Right lobe of liver (tissue), 6 donors: ENCODE data around the gene POLE. TPM values are rescaled to one million over a fixed set of nuclear protein-coding genes. Genes with fewer than 3 reads are reported as not detected.

Experiments used
- ATAC-seq, 4 donors: fragments of 200-7000 bp; cut with Tn5 transposase; one replicate each; pipeline ENCODE4 v1.9.1; 2020; ENCODE audit warnings: mild to moderate bottlenecking in 4 of 4, moderate library complexity in 4 of 4
- DNase-seq, 3 donors: peaks; one replicate each; pipeline ENCODE4 v3.0.0-alpha.2; 2020
- H3K27ac ChIP-seq, 3 donors: fragments of 200-600 bp; one replicate each; pipeline ENCODE4 v1.8.0; 2022
- H3K27me3 ChIP-seq, 2 donors: fragments of 200-600 bp; one replicate each; pipeline ENCODE4 v1.8.0; 2022
- H3K36me3 ChIP-seq, 4 donors: fragments of 200-600 bp; sonication (generic) in 1 of 4; one replicate each; pipeline versions ENCODE4 v1.5.1 to v1.8.0; 2017 to 2022; ENCODE audit warnings: control low read depth in 1 of 4
- H3K4me1 ChIP-seq, 4 donors: fragments of 200-600 bp; sonication (generic) in 1 of 4; one replicate each; pipeline versions ENCODE4 v1.5.1 to v1.8.0; 2017 to 2022; ENCODE audit warnings: control low read depth in 1 of 4
- H3K4me3 ChIP-seq, 3 donors: fragments of 200-600 bp; one replicate each; pipeline ENCODE4 v1.8.0; 2022
- H3K9me3 ChIP-seq, 4 donors: fragments of 200-600 bp; sonication (generic) in 1 of 4; one replicate each; pipeline versions ENCODE4 v1.5.1 to v1.8.0; 2017 to 2022; ENCODE audit warnings: control low read depth in 1 of 4
- POLR2A ChIP-seq: fragments of 450-650 bp; IDR thresholded peaks from one replicate; pipeline ENCODE4 v1.6.1; 2017; ENCODE audit warnings: antibody characterized with exemption, mild to moderate bottlenecking
- WGBS: methylation state at CpG from one replicate; pipeline ENCODE4 v1.1.6; 2018; ENCODE audit warnings: low coverage, low lambda C conversion rate; ENCODE audit not compliant: insufficient coverage; ENCODE audit errors: missing lambda C conversion rate; 5-methylcytosine and 5-hydroxymethylcytosine counted together
- intact Hi-C, 2 donors: fragments of 100-400 bp; cut with DNase I; formaldehyde crosslinking; loops; one replicate each; pipeline versions ENCODE4 v1.11.2 to v1.14.1; 2022
- total RNA-seq, 6 experiments: library from RNA; depleted of rRNA in 2 of 6; stranded (reverse); fragments of >200 nt in 2 of 6; fragmentation: NEBNext Ultra II Directional in 3 of 6; extraction: Animal tissue kit (Norgen Biotek cat#: 25700) in 3 of 6; gene quantifications; one replicate each; pipeline versions ENCODE4 v1.1.0 to v1.2.4, GENCODE V29; 2016 to 2023
- TF ChIP-seq, protein P1 (sequence below), 4 donors: fragments of 200-600 bp in 3 of 4; fragments of 450-650 bp in 1 of 4; IDR thresholded peaks; one replicate each; pipeline versions ENCODE4 v1.5.1 to v1.8.0; 2016 to 2022; ENCODE audit warnings: antibody characterized with exemption in 4 of 4, mild to moderate bottlenecking in 2 of 4
- donor health status: DM: no; HTN: yes; CAD: no.
- donor health status: DM: no; HTN: no; CAD: no.
- donor health status: DM: no; HTN: no; CAD: no.
- donor health status: DM: no; HTN: yes; CAD: no.
- donor health status: DM: no; HTN: yes; CAD: no.

Gene POLE
- total RNA-seq, 6 experiments from 2014 or later: 13.6 to 34.0 (median 22.7) TPM

- Histone ChIP-seq H3K9me3 (no peaks in the 10 kb centered on the region), H3K4me3 (no peak overlapping the region), H3K4me1 (peaks cover 0 to 4% (median 0%) of the 10 kb centered on the region in 4 donors), H3K27ac (no peak overlapping the region), H3K36me3 (peaks cover 0 to 78% (median 21%) of the 10 kb centered on the region in 4 donors), H3K27me3 (no peaks in the 10 kb centered on the region)
- DNase-seq (peak in 1 of 3 donors; percentile 53), ATAC-seq (peak; percentile 71 to 88 (median 74))
- WGBS: 89% methylated on average over 8 of the region's 12 CpGs
- intact Hi-C loops: no loop called here
- TF ChIP-seq POLR2A: no peak
- TF ChIP-seq, protein P1, sequence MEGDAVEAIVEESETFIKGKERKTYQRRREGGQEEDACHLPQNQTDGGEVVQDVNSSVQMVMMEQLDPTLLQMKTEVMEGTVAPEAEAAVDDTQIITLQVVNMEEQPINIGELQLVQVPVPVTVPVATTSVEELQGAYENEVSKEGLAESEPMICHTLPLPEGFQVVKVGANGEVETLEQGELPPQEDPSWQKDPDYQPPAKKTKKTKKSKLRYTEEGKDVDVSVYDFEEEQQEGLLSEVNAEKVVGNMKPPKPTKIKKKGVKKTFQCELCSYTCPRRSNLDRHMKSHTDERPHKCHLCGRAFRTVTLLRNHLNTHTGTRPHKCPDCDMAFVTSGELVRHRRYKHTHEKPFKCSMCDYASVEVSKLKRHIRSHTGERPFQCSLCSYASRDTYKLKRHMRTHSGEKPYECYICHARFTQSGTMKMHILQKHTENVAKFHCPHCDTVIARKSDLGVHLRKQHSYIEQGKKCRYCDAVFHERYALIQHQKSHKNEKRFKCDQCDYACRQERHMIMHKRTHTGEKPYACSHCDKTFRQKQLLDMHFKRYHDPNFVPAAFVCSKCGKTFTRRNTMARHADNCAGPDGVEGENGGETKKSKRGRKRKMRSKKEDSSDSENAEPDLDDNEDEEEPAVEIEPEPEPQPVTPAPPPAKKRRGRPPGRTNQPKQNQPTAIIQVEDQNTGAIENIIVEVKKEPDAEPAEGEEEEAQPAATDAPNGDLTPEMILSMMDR (IDR thresholded peaks at IDR 0.05): peak in 3 of 4 donors; percentile 18 to 36 (median 18)
Observed at GRCh38 chr12:132657004-132657727, 30.0 kb downstream of the POLE start.

DNA sequence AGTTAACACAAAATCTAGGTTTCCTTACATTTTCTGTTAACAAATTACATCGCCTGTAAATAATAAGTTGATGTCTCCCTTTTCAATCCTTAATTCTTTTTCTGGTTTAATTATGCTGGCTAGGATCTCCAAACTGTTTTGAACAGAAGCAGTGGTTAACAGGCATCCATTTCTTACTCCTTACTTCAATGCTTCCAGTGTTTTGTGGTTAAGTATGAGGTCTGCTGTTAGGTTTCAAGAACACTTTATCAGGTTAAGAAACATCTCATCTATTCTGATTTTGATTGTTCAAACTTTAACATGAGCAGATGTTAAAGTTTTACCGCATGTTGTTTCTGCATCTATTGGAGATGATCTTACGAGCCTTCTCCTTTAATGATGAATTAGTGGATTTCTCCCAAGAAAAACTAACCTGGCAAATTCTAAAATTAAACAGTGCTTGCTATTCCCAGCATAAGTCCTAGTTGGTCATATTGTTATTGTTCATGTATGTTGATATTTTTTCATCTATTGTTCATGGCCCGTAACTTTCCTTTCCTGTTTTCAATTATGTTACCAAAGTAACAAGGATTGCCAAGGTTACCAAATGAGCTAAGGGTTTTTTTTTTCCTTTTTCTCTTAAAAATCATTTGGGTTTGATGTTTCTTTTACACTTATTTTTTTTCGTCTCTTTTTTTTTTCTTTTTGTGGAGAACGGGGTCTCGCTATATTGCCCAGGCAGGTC, 33.4 kb downstream of the POLE start:
- Histone ChIP-seq H3K27ac (no peak overlapping the region), H3K36me3 (peaks cover 0 to 59% (median 13%) of the 10 kb centered on the region in 4 donors), H3K4me3 (no peak overlapping the region), H3K27me3 (no peaks in the 10 kb centered on the region), H3K9me3 (no peaks in the 10 kb centered on the region), H3K4me1 (peaks cover 0 to 4% (median 0%) of the 10 kb centered on the region in 4 donors)
- TF ChIP-seq, protein P1 (IDR thresholded peaks at IDR 0.05): no peak
- TF ChIP-seq POLR2A: no peak
- 81% methylated on average over 7 of the region's 7 CpGs for WGBS
- no peak for DNase-seq
- intact Hi-C loops: no loop called here
- ATAC-seq: no peak

DNA sequence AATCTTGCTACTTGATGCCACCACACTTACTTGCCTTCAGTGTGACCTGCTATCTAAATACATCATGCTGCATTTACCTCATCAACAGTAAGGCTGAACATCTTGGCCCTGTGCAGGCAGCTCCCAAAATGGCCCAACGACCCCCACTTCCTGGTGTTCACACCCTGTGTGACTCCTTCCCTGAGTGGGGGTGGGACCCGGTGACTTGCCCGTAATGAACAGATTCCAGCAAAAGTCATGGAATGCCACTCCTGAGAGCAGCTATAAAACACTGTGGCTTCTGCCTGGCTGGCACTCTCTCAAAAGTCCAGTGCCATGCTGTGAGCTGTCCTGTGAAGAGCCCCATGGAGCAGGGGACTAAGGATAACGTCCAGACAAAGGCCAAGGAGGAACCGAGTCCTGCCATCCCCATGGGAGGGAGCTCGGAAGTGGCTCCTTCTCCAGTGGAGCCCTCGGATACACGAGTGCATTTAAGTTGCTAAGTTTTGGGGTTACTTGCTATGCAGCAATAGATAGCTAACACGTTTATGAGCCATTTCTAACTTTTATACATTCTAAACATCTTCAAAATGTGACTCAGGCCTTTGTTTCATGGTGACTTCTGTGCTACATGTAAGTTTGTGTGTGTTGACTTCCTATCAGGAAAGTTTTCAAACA, 35.6 kb downstream of the POLE start:
- Histone ChIP-seq H3K27ac (no peak overlapping the region), H3K9me3 (no peaks in the 10 kb centered on the region), H3K4me3 (no peak overlapping the region), H3K27me3 (no peaks in the 10 kb centered on the region), H3K4me1 (no peaks in the 10 kb centered on the region), H3K36me3 (peaks cover 0 to 56% (median 5%) of the 10 kb centered on the region in 4 donors)
- TF ChIP-seq, protein P1 (IDR thresholded peaks at IDR 0.05): no peak
- TF ChIP-seq POLR2A: no peak
- DNase-seq: peak in 1 of 3 donors; percentile 27
- intact Hi-C loops: no loop called here
- no peak for ATAC-seq
- WGBS: 68% methylated on average over 5 of the region's 9 CpGs

DNA sequence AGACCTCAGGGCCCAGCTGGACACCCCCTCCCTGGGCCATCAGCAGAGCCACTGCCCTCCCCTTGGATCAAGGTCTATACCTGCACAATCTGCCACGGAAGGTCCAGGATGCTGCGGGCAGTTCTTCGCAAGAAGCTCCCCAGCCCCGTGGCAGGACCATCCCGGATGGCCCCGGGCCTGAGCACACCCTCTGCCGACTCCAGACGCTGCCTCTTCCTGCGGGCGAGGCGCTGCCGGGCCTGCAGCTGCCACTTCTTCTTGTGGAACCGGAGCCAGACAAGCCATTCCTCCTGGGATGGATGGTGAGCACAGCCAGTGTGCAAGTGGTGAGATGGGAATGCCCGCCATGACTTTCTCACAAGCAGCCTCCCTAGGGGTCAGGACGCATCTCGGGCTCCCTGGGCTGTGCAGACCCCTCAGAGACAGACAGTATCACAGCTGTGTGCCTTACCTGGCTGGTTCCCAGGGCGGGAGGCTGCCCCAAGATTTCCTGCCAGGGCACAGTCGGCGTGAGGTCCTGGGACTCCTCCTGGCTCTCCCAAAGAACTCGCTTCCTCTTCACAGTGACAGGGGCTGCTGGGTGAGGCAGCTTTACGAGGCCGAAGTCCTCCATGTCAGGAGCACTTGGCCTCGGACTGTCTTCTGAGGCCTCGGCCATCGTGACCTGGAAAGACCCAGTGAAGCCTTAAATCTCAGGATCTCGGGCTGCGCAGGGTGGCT, 37.8 kb downstream of the POLE start:
- WGBS: 87% methylated on average over 7 of the region's 27 CpGs
- H3K27me3 ChIP-seq: no peaks in the 10 kb centered on the region
- intact Hi-C loops: loop anchor here in 1 of 2 donors (10.0 kb wide), 1 partner anchor 235 kb away; no protein-coding TSS in a partner anchor
- peaks cover 0 to 45% (median 3%) of the 10 kb centered on the region in 4 donors for H3K36me3 ChIP-seq
- no peaks in the 10 kb centered on the region for H3K4me1 ChIP-seq
- DNase-seq: peak in 1 of 3 donors; percentile 49
- H3K27ac ChIP-seq: no peak overlapping the region
- peak in 1 of 4 donors; percentile 24 for ATAC-seq
- TF ChIP-seq POLR2A: no peak
- H3K9me3 ChIP-seq: no peaks in the 10 kb centered on the region
- H3K4me3 ChIP-seq: no peak overlapping the region
